Heart left ventricle (tissue), 13 donors: ENCODE data around the gene ARRDC4.

Source experiments
- POLR2A ChIP-seq, 2 donors: fragments of 450-650 bp; IDR thresholded peaks; one replicate each; pipeline ENCODE4 v1.6.1; 2017; ENCODE audit warnings: antibody characterized with exemption in 2 of 2, mild to moderate bottlenecking in 2 of 2, moderate library complexity in 2 of 2
- TF ChIP-seq, protein P1 (sequence below), 12 donors: fragments of 200-600 bp; sonication (generic) in 4 of 12; IDR thresholded peaks; one replicate each; pipeline versions ENCODE4 v1.5.0 to v1.8.0; 2018 to 2022; ENCODE audit warnings: antibody characterized with exemption in 12 of 12, mild to moderate bottlenecking in 5 of 12
- donor health status: ischemic (EF 13 %, LVEDD 7.1; RV severe dilation, severe dysfunction).
- donor health status: DM: no; HTN: yes; CAD: no.
- donor health status: DM: no; HTN: no; CAD: no.
- donor health status: ischemic (EF 25% LVEDD 6.9; RV normal size, moderate dysfunction).
- donor health status: ischemic (EF 25% LVEDD 5.7; RV mildly dilated, moderate dysfunction).
- donor health status: ischemic (EF 35%, LVEDD 5.7; RV mildly dilated, moderate dysfunction).
- donor health status: nonischemic (EF 11% LVEDD 7.7; RV severe dilation, severe dysfunction).
- donor health status: DM: yes; HTN: yes; CAD: no.
- donor health status: PGD.
- donor health status: ischemic (EF 29% LVEDD 5.4; RV normal size, mild dysfunction).
- donor health status: nonischemic (EF 23%, LVEDD 6.1; RV moderate dilation, normal function).

DNA sequence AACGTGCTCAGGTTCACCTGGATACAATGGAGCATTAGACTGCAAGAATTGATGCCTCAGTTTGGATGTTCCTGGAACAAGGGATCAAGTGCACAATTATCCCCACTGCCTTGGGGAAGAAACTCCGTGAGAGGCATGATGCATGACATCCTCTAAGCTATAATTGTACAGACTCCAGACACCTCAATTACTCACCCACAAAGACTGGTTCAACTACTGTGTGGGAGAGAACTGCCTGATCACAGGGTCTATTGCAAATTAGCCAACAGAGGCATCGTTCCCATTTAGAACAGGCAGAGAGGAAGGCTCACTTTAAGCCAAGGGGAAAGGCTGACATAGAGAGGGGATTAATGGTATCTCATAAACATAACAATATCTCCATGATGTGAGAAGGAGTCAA, 43.5 kb downstream of the ARRDC4 start:
- TF ChIP-seq, protein P1, sequence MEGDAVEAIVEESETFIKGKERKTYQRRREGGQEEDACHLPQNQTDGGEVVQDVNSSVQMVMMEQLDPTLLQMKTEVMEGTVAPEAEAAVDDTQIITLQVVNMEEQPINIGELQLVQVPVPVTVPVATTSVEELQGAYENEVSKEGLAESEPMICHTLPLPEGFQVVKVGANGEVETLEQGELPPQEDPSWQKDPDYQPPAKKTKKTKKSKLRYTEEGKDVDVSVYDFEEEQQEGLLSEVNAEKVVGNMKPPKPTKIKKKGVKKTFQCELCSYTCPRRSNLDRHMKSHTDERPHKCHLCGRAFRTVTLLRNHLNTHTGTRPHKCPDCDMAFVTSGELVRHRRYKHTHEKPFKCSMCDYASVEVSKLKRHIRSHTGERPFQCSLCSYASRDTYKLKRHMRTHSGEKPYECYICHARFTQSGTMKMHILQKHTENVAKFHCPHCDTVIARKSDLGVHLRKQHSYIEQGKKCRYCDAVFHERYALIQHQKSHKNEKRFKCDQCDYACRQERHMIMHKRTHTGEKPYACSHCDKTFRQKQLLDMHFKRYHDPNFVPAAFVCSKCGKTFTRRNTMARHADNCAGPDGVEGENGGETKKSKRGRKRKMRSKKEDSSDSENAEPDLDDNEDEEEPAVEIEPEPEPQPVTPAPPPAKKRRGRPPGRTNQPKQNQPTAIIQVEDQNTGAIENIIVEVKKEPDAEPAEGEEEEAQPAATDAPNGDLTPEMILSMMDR (IDR thresholded peaks at IDR 0.05), result no peak
- no peak for TF ChIP-seq POLR2A (IDR thresholded peaks at IDR 0.05)
